GM12865 (cell line): ENCODE results near the gene SUPT5H.
A peak's percentile ranks its signal among the peaks of the same experiment; 100 is the strongest.

Experiments
- DNase-seq: peaks from one replicate; pipeline ENCODE4 v3.0.0; 2010; ENCODE audit warnings: low read depth
- H3K4me3 ChIP-seq: 2 replicates; pipeline ENCODE4 v1.5.1; 2011; ENCODE audit warnings: mild to moderate bottlenecking, low read depth, low read length, control low read depth
- TF ChIP-seq, protein P1 (sequence below): IDR thresholded peaks from 2 replicates; pipeline ENCODE4 v1.5.1; 2011; ENCODE audit warnings: low read length, control low read depth, low read depth, inconsistent platforms; ENCODE audit not compliant: insufficient read depth; ENCODE audit errors: missing control alignments

The SUPT5H gene

GRCh38 chr19:39516270-39516669, 70.9 kb downstream of the SUPT5H start:
- peak; percentile 42 for DNase-seq
- TF ChIP-seq, protein P1, sequence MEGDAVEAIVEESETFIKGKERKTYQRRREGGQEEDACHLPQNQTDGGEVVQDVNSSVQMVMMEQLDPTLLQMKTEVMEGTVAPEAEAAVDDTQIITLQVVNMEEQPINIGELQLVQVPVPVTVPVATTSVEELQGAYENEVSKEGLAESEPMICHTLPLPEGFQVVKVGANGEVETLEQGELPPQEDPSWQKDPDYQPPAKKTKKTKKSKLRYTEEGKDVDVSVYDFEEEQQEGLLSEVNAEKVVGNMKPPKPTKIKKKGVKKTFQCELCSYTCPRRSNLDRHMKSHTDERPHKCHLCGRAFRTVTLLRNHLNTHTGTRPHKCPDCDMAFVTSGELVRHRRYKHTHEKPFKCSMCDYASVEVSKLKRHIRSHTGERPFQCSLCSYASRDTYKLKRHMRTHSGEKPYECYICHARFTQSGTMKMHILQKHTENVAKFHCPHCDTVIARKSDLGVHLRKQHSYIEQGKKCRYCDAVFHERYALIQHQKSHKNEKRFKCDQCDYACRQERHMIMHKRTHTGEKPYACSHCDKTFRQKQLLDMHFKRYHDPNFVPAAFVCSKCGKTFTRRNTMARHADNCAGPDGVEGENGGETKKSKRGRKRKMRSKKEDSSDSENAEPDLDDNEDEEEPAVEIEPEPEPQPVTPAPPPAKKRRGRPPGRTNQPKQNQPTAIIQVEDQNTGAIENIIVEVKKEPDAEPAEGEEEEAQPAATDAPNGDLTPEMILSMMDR, result no peak
- H3K4me3 ChIP-seq, result no peak overlapping the region

- TF ChIP-seq, protein P1, result no peak
- H3K4me3 ChIP-seq, result no peak overlapping the region
- no peak for DNase-seq
Observed at GRCh38 chr19:39517432-39517831, 72.0 kb downstream of the SUPT5H start.

GRCh38 chr19:39518458-39518857, 73.1 kb downstream of the SUPT5H start:
- no peak for DNase-seq
- no peak overlapping the region for H3K4me3 ChIP-seq
- TF ChIP-seq, protein P1, result no peak

- TF ChIP-seq, protein P1, result no peak
- no peak for DNase-seq
- no peak overlapping the region for H3K4me3 ChIP-seq
Observed at GRCh38 chr19:39518975-39519374, 73.6 kb downstream of the SUPT5H start.

GRCh38 chr19:39520541-39521484, 75.4 kb downstream of the SUPT5H start:
- no peak overlapping the region for H3K4me3 ChIP-seq
- TF ChIP-seq, protein P1, result no peak
- DNase-seq, result no peak

GRCh38 chr19:39524495-39524894, 79.1 kb downstream of the SUPT5H start:
- peak; percentile 35 for DNase-seq
- H3K4me3 ChIP-seq, result no peak overlapping the region
- TF ChIP-seq, protein P1, result no peak
